HEK293 (cell line): ENCODE data around the gene GRK5.

Source experiments
- KLF1 ChIP-seq: fragments of 450-650 bp; formaldehyde crosslinking; IDR thresholded peaks from 2 replicates; pipeline ENCODE4 v1.5.1; 2016; ENCODE audit warnings: missing biosample characterization, missing genetic modification characterization
- MEIS1 ChIP-seq: sonication (generic); formaldehyde crosslinking; IDR thresholded peaks from 2 replicates; pipeline ENCODE4 v1.8.1; 2022; ENCODE audit warnings: missing genetic modification reagents, mild to moderate bottlenecking, borderline replicate concordance
- OVOL3 ChIP-seq: fragments of 450-650 bp; formaldehyde crosslinking; IDR thresholded peaks from 2 replicates; pipeline ENCODE4 v1.5.1; 2016; ENCODE audit warnings: missing biosample characterization, missing genetic modification characterization
- REPIN1 ChIP-seq: fragments of 450-650 bp; formaldehyde crosslinking; IDR thresholded peaks from 2 replicates; pipeline ENCODE4 v1.5.1; 2017; ENCODE audit warnings: missing biosample characterization, missing genetic modification characterization, low read depth
- SCRT1 ChIP-seq: fragments of 450-650 bp; formaldehyde crosslinking; IDR thresholded peaks from 2 replicates; pipeline ENCODE4 v1.5.1; 2016; ENCODE audit warnings: missing biosample characterization, missing genetic modification characterization, borderline replicate concordance
- SP3 ChIP-seq: fragments of 450-650 bp; formaldehyde crosslinking; IDR thresholded peaks from 2 replicates; pipeline ENCODE4 v1.5.1; 2016; ENCODE audit warnings: missing biosample characterization, missing genetic modification characterization
- TCF7L2 ChIP-seq: IDR thresholded peaks from 2 replicates; pipeline ENCODE4 v1.6.1; 2011; ENCODE audit warnings: low read depth, mild to moderate bottlenecking, inconsistent platforms, low read length, moderate library complexity, borderline replicate concordance
- ZBTB20 ChIP-seq: fragments of 450-650 bp; formaldehyde crosslinking; IDR thresholded peaks from 2 replicates; pipeline ENCODE4 v1.5.1; 2016; ENCODE audit warnings: missing biosample characterization, missing genetic modification characterization
- ZBTB7A ChIP-seq: fragments of 450-650 bp; formaldehyde crosslinking; IDR thresholded peaks from 2 replicates; pipeline ENCODE4 v1.5.1; 2016; ENCODE audit warnings: low read depth, missing biosample characterization, missing genetic modification characterization
- ZNF133 ChIP-seq: fragments of 450-650 bp; formaldehyde crosslinking; IDR thresholded peaks from 2 replicates; pipeline ENCODE4 v1.5.1; 2016; ENCODE audit warnings: missing biosample characterization, missing genetic modification characterization
- ZNF16 ChIP-seq: fragments of 450-650 bp; formaldehyde crosslinking; IDR thresholded peaks from 2 replicates; pipeline ENCODE4 v1.5.1; 2016; ENCODE audit warnings: low read depth, missing biosample characterization, missing genetic modification characterization
- ZNF169 ChIP-seq: fragments of 450-650 bp; formaldehyde crosslinking; IDR thresholded peaks from 2 replicates; pipeline ENCODE4 v1.5.1; 2016; ENCODE audit warnings: missing biosample characterization, missing genetic modification characterization
- ZNF266 ChIP-seq: fragments of 450-650 bp; formaldehyde crosslinking; IDR thresholded peaks from 2 replicates; pipeline ENCODE4 v1.5.1; 2016; ENCODE audit warnings: missing biosample characterization, missing genetic modification characterization, low read depth
- ZNF366 ChIP-seq: fragments of 450-650 bp; formaldehyde crosslinking; conservative IDR thresholded peaks from 2 replicates; pipeline ENCODE4 v1.5.1; 2016; ENCODE audit warnings: missing biosample characterization, missing genetic modification characterization
- ZNF394 ChIP-seq: fragments of 450-650 bp; formaldehyde crosslinking; IDR thresholded peaks from 2 replicates; pipeline ENCODE4 v1.5.1; 2016; ENCODE audit warnings: missing biosample characterization, missing genetic modification characterization, mild to moderate bottlenecking, moderate library complexity, borderline replicate concordance
- ZNF548 ChIP-seq: fragments of 450-650 bp; formaldehyde crosslinking; IDR thresholded peaks from 2 replicates; pipeline ENCODE4 v1.5.1; 2016; ENCODE audit warnings: missing biosample characterization, missing genetic modification characterization
- ZNF624 ChIP-seq: fragments of 450-650 bp; formaldehyde crosslinking; IDR thresholded peaks from 2 replicates; pipeline ENCODE4 v1.5.1; 2017; ENCODE audit warnings: missing biosample characterization, missing genetic modification characterization
- ZNF626 ChIP-seq: fragments of 450-650 bp; sonication (Bioruptor Pico); formaldehyde crosslinking; IDR thresholded peaks from 2 replicates; pipeline ENCODE4 v1.5.1; 2018; ENCODE audit warnings: missing biosample characterization, missing genetic modification characterization, inconsistent platforms
- ZNF658 ChIP-seq: fragments of 450-650 bp; formaldehyde crosslinking; IDR thresholded peaks from 2 replicates; pipeline ENCODE4; 2016; ENCODE audit warnings: missing biosample characterization, missing genetic modification characterization
- ZNF76 ChIP-seq: fragments of 450-650 bp; formaldehyde crosslinking; IDR thresholded peaks from 2 replicates; pipeline ENCODE4; 2016; ENCODE audit warnings: low read depth, missing biosample characterization, missing genetic modification characterization, borderline replicate concordance
- ZNF785 ChIP-seq: fragments of 450-650 bp; formaldehyde crosslinking; IDR thresholded peaks from 2 replicates; pipeline ENCODE4 v1.5.1; 2016; ENCODE audit warnings: missing biosample characterization, missing genetic modification characterization
- ZNF837 ChIP-seq: fragments of 450-650 bp; formaldehyde crosslinking; IDR thresholded peaks from 2 replicates; pipeline ENCODE4 v1.5.1; 2016; ENCODE audit warnings: missing biosample characterization, missing genetic modification characterization
- TF ChIP-seq, protein P1 (sequence below): fragments of 450-650 bp; formaldehyde crosslinking; IDR thresholded peaks from 2 replicates; pipeline ENCODE4 v1.5.1; 2016; ENCODE audit warnings: missing biosample characterization, missing genetic modification characterization
- TF ChIP-seq, protein P2 (sequence below): fragments of 450-650 bp; formaldehyde crosslinking; IDR thresholded peaks from 2 replicates; pipeline ENCODE4 v1.5.1; 2016; ENCODE audit warnings: missing biosample characterization, missing genetic modification characterization
- TF ChIP-seq, protein P3 (sequence below): fragments of 450-650 bp; formaldehyde crosslinking; IDR thresholded peaks from 2 replicates; pipeline ENCODE4 v1.5.1; 2016; ENCODE audit warnings: missing biosample characterization, missing genetic modification characterization
- TF ChIP-seq, protein P4 (sequence below): sonication (generic); formaldehyde crosslinking; IDR thresholded peaks from 2 replicates; pipeline ENCODE4 v1.8.1; 2022; ENCODE audit warnings: mild to moderate bottlenecking, moderate library complexity, missing genetic modification reagents
- TF ChIP-seq, protein P5 (sequence below): fragments of 450-650 bp; formaldehyde crosslinking; IDR thresholded peaks from 2 replicates; pipeline ENCODE4 v1.5.1; 2016; ENCODE audit warnings: missing biosample characterization, missing genetic modification characterization, borderline replicate concordance
- TF ChIP-seq, protein P6 (sequence below): fragments of 450-650 bp; formaldehyde crosslinking; IDR thresholded peaks from 2 replicates; pipeline ENCODE4 v1.5.1; 2016; ENCODE audit warnings: missing biosample characterization, missing genetic modification characterization
- TF ChIP-seq, protein P7 (sequence below): fragments of 450-650 bp; formaldehyde crosslinking; IDR thresholded peaks from 2 replicates; pipeline ENCODE4 v1.5.1; 2016; ENCODE audit warnings: missing biosample characterization, missing genetic modification characterization

Gene GRK5

DNA sequence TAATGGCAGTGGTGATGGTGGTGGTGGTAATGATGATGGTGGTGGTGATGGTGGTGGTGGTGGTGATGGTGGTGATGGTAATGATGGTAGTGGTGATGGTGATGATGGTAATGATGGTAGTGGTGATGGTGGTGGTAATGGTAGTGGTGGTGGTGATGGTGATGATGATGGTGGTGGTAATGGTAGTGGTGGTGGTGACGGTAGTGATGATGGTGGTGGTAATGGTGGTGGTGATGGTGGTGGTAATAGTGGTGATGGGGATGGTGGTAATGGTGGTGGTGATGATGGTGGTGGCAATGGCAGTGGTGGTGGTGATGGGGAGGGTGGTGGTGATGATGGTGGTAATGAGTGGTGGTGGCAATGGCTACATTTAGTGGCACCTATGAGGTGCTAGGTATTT is 105.7 kb downstream of the GRK5 start (continued):
- TF ChIP-seq ZNF366 (tag by site-specific recombination) (no peak), KLF1 (tag by site-specific recombination) (no peak), ZBTB7A (tag by site-specific recombination) (peak; percentile 31; the same call in 1 of the 2 replicates), ZNF548 (no peak), SCRT1 (tag by site-specific recombination) (no peak), ZNF837 (no peak), ZNF266 (tag by site-specific recombination) (no peak; the same call in 1 of the 2 replicates), ZNF658 (0 out of 2 replicates have a peak, but pooled peaks have one; percentile 90), SP3 (no peak), ZNF133 (tag by site-specific recombination) (no peak; the same call in 1 of the 2 replicates), MEIS1 (CRISPR knock-in tag) (no peak), ZBTB20 (tag by site-specific recombination) (0 out of 2 replicates have a peak, but pooled peaks have one; percentile 31), ZNF626 (tag by site-specific recombination) (no peak), ZNF16 (no peak; the same call in 1 of the 2 replicates), ZNF624 (tag by site-specific recombination) (no peak), TCF7L2 (no peak), ZNF76 (tag by site-specific recombination) (no peak), ZNF785 (tag by site-specific recombination) (peak; percentile 78; the same call in 1 of the 2 replicates), ZNF169 (tag by site-specific recombination) (no peak), OVOL3 (tag by site-specific recombination) (no peak), REPIN1 (tag by site-specific recombination) (no peak), ZNF394 (tag by site-specific recombination) (no peak)
- TF ChIP-seq, protein P1, sequence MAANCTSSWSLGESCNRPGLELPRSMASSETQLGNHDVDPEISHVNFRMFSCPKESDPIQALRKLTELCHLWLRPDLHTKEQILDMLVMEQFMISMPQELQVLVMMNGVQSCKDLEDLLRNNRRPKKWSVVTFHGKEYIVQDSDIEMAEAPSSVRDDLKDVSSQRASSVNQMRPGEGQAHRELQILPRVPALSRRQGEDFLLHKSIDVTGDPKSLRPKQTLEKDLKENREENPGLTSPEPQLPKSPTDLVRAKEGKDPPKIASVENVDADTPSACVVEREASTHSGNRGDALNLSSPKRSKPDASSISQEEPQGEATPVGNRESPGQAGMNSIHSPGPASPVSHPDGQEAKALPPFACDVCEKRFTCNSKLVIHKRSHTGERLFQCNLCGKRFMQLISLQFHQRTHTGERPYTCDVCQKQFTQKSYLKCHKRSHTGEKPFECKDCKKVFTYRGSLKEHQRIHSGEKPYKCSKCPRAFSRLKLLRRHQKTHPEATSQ (tag by site-specific recombination) = no peak
- TF ChIP-seq, protein P2, sequence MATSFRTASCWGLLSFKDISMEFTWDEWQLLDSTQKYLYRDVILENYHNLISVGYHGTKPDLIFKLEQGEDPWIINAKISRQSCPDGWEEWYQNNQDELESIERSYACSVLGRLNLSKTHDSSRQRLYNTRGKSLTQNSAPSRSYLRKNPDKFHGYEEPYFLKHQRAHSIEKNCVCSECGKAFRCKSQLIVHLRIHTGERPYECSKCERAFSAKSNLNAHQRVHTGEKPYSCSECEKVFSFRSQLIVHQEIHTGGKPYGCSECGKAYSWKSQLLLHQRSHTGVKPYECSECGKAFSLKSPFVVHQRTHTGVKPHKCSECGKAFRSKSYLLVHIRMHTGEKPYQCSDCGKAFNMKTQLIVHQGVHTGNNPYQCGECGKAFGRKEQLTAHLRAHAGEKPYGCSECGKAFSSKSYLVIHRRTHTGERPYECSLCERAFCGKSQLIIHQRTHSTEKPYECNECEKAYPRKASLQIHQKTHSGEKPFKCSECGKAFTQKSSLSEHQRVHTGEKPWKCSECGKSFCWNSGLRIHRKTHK (tag by site-specific recombination) = no peak
- TF ChIP-seq, protein P3, sequence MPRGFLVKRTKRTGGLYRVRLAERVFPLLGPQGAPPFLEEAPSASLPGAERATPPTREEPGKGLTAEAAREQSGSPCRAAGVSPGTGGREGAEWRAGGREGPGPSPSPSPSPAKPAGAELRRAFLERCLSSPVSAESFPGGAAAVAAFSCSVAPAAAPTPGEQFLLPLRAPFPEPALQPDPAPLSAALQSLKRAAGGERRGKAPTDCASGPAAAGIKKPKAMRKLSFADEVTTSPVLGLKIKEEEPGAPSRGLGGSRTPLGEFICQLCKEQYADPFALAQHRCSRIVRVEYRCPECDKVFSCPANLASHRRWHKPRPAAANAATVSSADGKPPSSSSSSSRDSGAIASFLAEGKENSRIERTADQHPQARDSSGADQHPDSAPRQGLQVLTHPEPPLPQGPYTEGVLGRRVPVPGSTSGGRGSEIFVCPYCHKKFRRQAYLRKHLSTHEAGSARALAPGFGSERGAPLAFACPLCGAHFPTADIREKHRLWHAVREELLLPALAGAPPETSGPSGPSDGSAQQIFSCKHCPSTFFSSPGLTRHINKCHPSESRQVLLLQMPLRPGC (tag by site-specific recombination) = 0 out of 2 replicates have a peak, but pooled peaks have one; percentile 31
- TF ChIP-seq, protein P4, sequence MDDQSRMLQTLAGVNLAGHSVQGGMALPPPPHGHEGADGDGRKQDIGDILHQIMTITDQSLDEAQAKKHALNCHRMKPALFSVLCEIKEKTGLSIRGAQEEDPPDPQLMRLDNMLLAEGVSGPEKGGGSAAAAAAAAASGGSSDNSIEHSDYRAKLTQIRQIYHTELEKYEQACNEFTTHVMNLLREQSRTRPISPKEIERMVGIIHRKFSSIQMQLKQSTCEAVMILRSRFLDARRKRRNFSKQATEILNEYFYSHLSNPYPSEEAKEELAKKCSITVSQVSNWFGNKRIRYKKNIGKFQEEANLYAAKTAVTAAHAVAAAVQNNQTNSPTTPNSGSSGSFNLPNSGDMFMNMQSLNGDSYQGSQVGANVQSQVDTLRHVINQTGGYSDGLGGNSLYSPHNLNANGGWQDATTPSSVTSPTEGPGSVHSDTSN = no peak
- TF ChIP-seq, protein P5, sequence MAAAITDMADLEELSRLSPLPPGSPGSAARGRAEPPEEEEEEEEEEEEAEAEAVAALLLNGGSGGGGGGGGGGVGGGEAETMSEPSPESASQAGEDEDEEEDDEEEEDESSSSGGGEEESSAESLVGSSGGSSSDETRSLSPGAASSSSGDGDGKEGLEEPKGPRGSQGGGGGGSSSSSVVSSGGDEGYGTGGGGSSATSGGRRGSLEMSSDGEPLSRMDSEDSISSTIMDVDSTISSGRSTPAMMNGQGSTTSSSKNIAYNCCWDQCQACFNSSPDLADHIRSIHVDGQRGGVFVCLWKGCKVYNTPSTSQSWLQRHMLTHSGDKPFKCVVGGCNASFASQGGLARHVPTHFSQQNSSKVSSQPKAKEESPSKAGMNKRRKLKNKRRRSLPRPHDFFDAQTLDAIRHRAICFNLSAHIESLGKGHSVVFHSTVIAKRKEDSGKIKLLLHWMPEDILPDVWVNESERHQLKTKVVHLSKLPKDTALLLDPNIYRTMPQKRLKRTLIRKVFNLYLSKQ (tag by site-specific recombination) = no peak
- TF ChIP-seq, protein P6, sequence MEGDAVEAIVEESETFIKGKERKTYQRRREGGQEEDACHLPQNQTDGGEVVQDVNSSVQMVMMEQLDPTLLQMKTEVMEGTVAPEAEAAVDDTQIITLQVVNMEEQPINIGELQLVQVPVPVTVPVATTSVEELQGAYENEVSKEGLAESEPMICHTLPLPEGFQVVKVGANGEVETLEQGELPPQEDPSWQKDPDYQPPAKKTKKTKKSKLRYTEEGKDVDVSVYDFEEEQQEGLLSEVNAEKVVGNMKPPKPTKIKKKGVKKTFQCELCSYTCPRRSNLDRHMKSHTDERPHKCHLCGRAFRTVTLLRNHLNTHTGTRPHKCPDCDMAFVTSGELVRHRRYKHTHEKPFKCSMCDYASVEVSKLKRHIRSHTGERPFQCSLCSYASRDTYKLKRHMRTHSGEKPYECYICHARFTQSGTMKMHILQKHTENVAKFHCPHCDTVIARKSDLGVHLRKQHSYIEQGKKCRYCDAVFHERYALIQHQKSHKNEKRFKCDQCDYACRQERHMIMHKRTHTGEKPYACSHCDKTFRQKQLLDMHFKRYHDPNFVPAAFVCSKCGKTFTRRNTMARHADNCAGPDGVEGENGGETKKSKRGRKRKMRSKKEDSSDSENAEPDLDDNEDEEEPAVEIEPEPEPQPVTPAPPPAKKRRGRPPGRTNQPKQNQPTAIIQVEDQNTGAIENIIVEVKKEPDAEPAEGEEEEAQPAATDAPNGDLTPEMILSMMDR = no peak
- TF ChIP-seq, protein P7, sequence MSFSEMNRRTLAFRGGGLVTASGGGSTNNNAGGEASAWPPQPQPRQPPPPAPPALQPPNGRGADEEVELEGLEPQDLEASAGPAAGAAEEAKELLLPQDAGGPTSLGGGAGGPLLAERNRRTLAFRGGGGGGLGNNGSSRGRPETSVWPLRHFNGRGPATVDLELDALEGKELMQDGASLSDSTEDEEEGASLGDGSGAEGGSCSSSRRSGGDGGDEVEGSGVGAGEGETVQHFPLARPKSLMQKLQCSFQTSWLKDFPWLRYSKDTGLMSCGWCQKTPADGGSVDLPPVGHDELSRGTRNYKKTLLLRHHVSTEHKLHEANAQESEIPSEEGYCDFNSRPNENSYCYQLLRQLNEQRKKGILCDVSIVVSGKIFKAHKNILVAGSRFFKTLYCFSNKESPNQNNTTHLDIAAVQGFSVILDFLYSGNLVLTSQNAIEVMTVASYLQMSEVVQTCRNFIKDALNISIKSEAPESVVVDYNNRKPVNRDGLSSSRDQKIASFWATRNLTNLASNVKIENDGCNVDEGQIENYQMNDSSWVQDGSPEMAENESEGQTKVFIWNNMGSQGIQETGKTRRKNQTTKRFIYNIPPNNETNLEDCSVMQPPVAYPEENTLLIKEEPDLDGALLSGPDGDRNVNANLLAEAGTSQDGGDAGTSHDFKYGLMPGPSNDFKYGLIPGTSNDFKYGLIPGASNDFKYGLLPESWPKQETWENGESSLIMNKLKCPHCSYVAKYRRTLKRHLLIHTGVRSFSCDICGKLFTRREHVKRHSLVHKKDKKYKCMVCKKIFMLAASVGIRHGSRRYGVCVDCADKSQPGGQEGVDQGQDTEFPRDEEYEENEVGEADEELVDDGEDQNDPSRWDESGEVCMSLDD = no peak
